ENCODE data around the gene POMC.
"Not testable (repeated sequence)": the region's sequence is repeated elsewhere in the genome, so short reads cannot be mapped to it uniquely, and the experiment has no call there.

- TF ChIP-seq, protein P1, sequence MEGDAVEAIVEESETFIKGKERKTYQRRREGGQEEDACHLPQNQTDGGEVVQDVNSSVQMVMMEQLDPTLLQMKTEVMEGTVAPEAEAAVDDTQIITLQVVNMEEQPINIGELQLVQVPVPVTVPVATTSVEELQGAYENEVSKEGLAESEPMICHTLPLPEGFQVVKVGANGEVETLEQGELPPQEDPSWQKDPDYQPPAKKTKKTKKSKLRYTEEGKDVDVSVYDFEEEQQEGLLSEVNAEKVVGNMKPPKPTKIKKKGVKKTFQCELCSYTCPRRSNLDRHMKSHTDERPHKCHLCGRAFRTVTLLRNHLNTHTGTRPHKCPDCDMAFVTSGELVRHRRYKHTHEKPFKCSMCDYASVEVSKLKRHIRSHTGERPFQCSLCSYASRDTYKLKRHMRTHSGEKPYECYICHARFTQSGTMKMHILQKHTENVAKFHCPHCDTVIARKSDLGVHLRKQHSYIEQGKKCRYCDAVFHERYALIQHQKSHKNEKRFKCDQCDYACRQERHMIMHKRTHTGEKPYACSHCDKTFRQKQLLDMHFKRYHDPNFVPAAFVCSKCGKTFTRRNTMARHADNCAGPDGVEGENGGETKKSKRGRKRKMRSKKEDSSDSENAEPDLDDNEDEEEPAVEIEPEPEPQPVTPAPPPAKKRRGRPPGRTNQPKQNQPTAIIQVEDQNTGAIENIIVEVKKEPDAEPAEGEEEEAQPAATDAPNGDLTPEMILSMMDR (IDR thresholded peaks at IDR 0.05): not testable (repeated sequence)
- not testable (repeated sequence) for TF ChIP-seq POLR2A (IDR thresholded peaks at IDR 0.05)
These were observed 27.8 kb downstream of the POMC start for GRCh38 chr2:25140535-25140934.
